Activated naive CD4-positive, alpha-beta T cell treated with anti-CD3 and anti-CD28 coated beads, Interleukin-2, amount 50 U/mL, for 16 hours (primary cell): ENCODE measurements around the gene HOXA6.

Experiments used
- DNase-seq: peaks from one replicate; pipeline ENCODE4 v3.0.0-alpha.2; 2020

Gene HOXA6

DNA sequence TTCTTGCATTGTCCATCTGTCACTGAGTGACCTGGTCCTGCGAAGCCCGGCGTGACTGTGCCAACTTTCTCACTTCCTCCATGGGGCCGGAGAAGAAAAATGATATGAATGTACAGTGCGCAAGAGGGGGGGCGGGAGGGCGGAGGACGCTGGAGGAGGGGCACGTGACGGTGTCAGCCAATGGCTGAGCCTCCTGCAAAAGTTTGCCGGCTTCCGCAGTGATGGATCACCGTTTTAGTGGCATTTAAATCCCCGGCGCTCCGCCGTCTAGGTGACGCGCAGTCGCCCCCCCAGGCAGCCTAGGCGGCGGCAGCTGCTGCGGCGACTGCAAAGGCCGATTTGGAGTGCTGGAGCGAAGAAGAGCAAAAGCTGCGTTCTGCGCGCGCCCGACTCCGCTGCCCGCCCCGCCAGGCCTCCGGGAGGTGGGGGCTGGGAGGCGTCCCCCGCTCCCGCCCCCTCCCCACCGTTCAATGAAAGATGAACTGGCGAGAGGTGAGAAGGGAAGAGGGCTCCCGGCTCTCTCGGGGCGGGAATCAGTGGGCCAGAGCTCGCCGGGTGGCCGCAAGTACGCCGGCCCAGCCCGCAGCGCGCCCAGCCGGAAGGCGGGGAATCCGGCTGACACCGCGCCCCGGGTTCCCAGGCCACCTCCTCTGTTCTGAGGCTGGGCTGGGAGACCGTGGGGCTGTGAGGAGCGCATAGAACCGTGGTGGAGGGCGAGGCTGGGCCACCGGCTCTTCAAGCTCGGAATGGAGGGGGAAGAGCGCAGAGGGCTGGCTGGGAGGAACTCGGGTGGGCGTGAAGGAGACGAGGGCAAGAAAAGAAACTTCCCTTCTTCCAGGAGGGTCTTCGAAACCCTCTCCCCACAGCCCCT, 51.4 kb downstream of the HOXA6 start, which contains the start of gene HOXA1:
TSS of gene HOXA1 (minus strand) at position 104 of the 871 bp plus-strand sequence. CDS start at position 16, 88 bp downstream.
- peak; percentile 68 for DNase-seq
